Measurements from ENCODE around the gene SYNE3. TPM values are rescaled to one million over a fixed set of nuclear protein-coding genes. Genes with fewer than 3 reads are reported as not detected.

Gene SYNE3
- total RNA-seq, 1 experiment from 2014 or later: 4.0 TPM

DNA sequence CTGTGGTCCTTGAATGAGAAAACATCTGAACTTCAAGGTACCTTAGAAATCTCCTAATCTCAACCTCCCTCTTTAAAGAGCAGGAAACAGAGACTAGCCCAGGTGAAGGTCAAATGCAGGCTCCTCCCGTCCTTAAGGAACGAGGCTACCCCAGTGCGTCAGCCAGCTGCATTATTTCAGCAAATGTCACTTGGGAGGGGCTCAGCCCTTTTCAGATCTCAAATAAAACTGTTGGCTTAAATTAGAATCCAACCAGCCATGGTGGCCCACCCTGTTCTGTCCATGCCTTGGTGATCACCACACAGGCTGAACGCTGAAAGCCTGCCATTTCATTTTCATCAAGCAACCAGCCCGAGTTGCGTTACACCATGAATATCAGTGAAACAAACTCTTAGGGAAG lies 7.0 kb downstream of the SYNE3 start:
- DNase-seq (ENCODE audit: extremely low read depth, low read depth): no peak

DNA sequence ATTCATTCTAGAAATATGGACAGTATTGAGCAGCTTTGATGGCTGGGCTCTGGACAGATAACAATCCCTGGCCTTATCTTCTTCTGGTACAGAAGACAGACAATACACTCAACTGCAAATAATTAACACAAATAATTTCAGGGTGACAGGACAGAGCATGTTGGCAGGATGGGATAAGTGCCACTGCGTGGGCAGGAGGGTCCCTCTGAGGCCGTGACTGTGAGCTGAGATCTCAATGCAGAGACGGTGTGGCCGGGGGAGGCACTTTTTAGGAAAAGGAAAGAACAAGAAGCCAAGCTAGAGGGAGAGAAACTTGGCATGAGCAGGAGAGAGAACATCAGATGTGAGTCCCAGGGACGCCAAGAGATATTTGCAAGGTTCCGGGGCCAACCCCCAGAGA lies 8.1 kb downstream of the SYNE3 start:
- DNase-seq (ENCODE audit: extremely low read depth, low read depth): no peak

DNA sequence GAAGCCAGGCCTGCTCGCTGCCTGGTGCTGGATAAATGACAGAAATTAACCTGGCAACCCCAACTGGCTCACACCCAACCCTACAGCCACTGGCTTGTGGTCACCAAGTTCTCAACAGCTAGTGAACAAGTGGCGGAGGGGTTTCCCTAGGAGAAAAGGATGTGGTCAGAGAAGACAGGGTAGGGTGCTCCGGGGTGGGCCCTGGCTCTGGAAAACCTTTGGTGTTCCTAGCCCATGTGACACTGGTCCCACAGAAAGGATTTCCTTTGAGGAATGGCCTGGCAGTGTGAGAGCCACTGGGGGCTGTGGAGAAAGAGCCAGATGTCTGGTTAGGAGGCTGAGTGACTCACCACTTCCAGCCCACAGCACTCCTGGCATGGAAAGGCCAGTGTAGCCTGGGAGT lies 8.7 kb downstream of the SYNE3 start:
- DNase-seq (ENCODE audit: extremely low read depth, low read depth): no peak

DNA sequence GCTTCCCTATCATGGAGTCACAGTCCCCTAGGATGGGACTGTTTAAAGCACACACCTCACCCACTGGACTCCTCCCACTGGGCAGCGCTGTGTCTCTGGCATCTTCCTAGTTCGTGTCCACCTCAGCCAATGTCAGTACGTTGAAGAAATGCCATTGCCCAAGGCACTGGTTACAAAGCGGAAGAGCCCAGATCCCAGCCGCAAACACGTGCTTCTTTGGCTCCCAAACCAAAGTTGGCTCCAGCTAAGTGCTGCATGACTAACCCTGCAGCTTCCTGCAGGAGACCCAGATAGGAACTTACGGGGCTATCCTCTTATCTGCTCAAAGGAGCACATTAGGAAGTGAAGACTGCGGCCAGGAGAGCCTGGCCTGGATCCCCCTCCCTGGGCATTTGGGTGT lies 9.3 kb downstream of the SYNE3 start:
- no peak for DNase-seq (ENCODE audit: extremely low read depth, low read depth)

DNA sequence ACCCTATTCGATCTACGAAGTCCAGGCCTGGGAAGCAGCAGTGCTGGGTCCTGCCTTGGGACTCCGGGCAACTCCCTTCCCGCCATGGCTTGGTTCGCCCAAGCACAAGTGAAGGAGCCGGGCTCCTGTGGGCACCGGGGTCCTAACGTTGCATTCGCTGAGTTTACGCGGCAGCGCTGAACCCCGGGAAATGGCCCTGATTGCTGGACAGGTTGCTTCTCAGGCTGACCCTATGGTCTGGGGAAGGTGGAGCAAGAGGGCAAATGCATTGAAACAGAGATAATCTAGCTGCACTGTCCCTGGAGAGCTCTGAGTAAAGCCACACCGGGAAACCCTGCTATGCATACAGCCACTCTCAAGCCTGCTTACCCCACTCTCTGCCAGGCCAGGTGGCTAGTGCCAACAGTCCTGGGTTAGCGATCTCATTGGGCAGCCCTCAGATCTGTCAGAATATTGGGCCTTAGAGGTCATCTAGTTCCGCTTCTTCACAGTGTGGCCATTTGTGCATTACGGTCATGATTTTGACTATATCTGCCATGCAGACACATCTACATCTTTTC lies 11.3 kb downstream of the SYNE3 start:
- no peak for DNase-seq (ENCODE audit: extremely low read depth, low read depth)

DNA sequence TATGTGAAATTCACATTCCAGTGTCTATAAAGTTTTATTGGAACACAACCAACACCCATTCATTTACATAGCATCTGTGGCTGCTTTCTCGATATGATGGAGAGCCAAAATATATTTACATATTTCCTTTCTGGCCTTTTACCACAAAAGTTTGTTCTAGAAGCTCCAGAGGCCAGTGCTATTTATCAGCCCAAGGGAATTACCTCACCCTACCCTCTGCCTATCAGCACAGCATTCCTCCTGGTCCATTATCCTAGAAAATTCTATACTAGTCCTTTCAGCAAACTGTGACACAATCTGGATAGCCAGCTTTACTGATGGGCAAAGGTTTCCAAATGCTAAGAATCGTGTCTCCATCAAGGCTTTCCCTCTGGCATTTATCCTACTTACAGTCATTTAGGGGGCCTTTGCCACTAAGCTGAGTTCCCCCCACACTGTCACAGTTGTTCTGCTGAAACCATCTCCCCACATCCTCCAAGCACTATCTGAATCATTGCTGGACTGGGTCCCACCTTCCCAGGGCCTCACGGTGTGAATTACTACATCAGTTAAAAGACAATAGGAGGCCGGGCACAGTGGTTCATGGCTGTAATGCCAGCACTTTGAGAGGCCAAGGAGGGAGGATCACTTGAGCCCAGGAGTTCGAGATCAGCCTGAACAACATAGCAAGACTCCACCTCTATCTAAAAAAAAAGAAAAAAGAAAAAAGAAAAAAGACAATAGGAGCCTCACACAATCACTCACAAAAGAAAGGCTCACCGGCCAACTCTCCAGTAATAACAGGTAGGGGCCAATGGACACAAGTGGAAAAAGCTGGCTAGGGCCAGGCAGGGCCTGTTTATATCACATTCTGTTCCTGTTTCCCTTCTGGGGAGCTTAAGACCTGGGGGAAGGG lies 12.1 kb downstream of the SYNE3 start:
- DNase-seq (ENCODE audit: extremely low read depth, low read depth): no peak

DNA sequence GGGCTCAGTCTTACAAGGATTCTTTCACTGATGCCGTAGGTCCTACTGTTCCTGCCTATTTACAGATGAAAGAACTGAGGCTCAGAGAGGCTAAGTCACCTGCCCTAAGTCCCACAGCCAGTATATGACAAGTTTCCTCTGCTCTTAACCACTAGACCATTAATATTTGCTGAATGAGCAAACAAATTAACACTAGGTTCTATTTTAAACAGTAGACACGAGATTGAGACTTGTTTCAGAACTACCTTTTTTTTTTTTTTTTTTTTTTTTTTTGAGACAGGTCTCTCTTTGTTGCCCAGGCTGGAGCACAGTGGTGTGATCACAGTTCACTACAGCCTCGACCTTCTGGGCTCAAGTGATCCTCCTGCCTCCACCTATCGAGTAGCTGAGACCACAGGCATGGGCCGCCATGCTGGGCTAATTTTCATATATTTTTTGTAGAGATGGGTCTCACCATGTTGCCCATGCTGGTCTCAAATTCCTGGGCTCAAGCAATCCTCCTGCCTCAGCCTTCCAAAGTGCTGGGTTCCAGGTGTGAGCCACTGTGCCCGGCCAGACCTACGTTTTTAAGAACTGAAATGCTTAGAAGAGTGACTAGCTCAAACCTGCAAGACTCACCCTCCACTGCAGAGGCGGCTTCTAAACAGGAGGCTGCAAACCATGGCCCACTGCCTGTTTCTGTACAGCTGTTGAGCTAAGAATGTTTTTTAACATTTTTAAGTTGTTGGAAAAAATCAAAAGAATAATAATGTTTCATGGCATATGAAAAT lies 12.9 kb downstream of the SYNE3 start:
- no peak for DNase-seq (ENCODE audit: extremely low read depth, low read depth)

DNA sequence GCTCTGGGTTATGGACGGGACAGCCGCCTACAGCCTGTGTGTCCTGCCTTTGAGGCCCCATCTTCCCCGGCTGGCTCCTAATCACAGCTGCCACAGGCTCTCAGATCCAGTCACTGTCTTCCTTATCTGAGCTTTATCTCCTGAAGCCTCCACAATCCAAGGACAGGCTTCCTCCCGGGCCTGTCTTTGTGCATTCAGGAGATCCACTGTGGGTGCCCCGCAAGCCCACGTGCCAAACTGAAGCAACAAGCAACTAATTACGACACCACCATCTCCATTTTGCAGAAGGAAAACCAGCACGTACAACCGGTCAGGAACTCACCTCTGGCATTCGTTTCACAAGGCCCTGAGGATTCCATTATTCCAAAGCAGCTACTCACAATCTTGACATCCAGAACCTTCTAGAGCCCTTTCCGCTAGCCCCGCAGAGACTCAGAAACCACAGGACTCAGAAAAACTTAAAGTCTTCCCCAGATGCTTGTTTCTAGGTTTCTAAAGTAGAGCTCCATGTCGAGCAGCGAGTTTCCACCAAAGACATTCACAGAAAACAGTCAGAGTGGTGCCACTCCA lies 14.0 kb downstream of the SYNE3 start:
- no peak for DNase-seq (ENCODE audit: extremely low read depth, low read depth)

DNA sequence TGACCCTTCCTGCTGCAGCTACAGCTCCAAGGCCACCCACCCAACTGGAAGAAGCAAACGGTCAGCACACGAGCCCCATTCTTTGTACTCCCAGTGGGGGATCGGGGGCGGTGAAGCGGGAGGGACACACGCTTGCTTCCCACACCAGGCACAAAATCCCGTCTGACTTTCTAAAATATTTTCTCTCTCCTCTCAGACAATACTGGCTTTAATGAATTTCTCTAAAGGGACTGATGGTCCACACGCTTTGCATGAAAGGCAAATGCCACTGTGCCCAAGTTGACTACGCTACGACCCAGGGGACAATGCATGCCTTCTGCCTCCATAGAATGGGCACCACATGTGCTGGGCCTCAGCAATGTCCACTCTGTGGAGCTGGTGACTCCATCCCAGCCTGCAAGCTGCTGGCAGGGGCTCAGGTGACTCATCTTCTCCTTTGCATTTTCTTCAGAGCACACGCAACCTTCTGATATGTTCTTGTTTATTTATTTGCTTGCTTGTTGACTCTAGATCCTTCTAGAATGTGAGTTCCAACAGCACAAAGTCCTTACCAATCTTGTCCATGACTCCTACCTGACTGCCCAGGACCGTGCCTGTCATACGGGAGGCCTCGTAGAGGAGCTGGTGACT lies 15.6 kb downstream of the SYNE3 start:
- DNase-seq (ENCODE audit: extremely low read depth, low read depth): no peak

DNA sequence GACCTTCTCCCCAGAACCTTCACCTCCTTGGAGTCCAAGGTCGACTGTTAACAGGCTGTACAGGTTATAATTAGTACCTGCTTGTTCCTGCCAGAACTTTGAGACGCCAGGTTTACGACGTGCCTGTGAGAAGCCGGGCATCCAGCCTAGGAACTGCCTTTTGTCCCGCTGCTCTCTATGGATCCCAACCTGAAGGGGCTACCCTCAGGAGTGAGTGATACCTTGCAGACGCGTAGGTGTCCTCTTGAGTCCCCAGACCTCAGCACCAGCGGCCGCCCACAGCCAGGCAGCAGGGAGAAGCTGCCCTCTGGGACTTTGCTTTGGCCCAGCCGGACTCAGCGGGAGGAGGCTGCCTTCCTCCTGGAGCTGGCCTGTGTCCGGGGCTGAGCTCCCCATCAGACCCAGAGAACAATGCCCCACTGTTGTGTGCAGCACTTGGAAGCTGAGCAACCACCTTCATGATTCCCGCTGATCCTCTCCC lies 16.2 kb downstream of the SYNE3 start:
- no peak for DNase-seq (ENCODE audit: extremely low read depth, low read depth)

DNA sequence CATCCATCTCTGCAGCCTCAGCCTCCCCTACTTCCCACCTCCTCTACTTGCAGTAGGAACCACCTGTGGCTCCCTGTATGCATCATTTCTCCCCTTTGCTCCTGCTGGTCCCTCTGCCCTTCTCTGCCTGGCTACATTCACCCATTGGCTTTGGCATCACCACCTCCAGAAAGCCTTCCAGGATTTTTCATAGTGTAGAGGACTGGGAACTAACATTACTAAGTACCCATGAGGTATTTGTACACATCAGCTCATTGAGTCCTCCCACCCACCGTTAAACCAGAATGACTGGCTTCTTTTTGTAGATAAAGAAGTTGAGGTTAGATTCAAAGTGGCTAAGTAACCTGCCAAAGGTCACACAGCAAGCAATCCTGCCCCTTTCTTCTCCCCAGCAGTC lies 17.1 kb downstream of the SYNE3 start:
- no peak for DNase-seq (ENCODE audit: extremely low read depth, low read depth)

DNA sequence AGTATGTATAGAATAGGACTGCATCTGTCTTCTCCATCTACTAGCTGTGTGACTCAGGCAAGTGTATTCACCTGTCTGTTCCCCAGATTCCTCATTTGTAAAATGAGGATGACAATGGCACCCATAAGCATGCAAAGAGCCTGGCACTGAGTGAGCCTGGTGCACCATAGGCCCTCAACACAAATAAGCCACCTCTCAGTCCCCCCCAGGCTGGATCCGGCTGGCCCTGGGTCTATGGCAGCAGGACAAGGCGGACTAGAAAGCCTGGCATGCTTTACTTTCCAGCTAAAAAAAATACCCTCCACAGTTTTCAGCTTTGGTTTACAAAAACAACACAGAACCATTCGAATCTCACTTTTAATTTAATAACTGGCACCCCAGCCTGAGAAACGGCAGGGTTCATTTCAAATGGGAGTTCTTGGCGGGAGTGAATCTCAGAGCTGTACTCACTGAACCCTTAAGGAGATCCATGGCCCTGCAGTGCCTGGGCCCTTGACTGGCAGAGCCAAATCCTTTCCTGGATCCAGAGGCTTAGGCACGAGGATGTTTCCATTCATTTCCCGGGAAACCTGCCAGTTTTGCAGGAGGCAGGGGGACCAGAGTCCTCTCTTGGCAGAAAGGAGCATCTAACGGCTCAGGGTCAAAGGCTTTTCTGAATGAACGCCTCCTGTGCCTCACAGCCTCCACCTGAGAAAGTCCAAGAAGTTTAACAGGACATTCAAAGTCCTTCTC lies 17.7 kb downstream of the SYNE3 start:
- no peak for DNase-seq (ENCODE audit: extremely low read depth, low read depth)

DNA sequence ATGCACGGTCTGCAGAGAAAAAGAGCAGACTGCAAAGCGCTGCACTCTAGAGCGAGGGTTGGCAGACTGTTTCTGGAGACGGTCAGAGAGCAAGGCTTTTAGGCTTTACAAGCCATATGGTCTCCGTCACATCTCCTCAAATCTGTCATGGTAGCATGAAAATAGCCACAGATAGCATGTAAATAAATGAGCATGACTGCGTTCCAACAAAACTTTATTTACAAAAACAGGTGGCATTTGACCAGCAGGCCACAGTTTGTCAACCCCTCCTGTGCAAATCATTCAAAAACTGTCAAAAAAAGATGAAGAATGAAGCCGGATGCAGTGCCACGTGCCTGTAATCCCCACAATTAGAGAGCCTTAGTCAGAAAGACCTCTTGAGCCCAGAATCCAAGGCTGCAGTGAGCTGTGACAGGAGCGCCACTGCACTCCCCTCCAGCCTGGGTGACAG lies 18.9 kb downstream of the SYNE3 start:
- no peak for DNase-seq (ENCODE audit: extremely low read depth, low read depth)

DNA sequence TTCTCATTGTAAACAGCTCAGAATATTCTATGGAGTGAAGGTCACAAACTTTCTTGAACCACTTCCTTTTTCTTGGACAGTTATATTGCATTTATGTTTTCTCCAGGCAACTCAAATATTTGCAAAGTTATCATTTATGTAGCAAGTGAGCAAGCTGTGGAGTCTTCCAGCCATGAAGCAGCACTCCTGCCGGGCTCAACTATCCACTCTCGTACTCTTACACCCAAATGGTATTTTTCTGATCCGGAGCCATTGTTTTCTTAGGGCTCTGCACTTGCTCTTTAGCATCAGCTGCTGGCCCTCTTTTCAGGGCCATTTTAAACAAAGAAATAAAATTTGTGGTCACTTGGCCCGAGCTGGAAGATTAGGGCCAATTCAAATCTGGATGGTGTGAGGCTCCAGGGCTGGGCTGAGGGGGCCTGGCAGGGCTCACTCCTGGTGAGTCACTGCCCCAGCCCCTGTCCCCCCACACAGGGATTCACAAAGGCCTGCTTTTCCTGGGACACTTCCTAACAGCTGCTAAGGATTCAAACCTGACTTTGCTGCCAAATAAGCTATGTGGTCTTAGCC lies 19.7 kb downstream of the SYNE3 start:
- no peak for DNase-seq (ENCODE audit: extremely low read depth, low read depth)

DNA sequence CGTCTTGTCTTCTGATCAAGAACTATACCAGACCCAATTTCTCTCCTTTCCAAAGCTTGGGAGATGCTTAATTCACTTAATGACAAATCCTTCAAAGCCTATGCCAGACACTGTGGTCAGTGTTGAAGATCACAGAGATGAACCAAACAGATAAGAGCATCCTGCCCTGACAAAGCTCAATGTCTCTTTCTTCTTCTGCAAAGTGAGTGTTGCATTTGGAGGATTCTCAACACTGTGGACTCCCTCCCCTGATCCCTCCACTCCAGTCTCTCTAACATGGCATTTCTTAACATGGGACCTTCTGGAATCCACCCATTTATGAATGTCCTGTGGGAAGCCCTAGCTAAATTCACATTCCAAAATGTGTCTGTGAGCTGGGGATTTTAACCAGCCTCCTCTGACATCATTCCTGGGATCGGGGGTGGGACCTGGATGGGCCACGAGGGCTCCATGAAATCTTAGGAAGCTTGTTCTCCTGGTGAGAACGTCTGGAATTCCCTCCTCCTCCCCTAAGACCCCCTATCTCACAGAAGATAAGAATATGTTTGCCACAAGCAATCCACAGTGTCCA lies 20.3 kb downstream of the SYNE3 start:
- no peak for DNase-seq (ENCODE audit: extremely low read depth, low read depth)

DNA sequence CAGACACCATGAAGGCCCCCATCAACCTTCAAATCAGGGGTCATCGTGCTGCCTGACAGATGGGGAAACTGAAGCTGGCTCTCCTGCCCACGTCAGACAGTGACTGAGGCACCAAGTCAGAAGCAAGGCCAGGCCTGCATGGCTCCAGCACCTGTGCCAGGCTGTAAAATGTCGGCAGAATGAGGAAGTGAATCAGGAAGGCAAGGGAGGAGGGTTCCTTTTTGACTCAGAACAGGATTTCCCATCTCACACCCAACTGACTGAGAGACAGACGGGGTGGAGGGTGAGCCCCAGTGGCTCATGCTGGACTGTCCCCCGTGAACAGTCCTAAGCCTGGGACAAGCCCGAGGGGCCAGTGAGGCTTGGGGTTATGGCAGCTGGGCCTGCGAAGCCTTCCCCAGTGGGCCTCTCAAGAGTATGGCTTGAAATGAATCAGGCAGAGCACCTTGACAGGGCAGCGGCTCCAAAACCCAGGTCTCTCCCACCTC lies 20.9 kb downstream of the SYNE3 start:
- no peak for DNase-seq (ENCODE audit: extremely low read depth, low read depth)

DNA sequence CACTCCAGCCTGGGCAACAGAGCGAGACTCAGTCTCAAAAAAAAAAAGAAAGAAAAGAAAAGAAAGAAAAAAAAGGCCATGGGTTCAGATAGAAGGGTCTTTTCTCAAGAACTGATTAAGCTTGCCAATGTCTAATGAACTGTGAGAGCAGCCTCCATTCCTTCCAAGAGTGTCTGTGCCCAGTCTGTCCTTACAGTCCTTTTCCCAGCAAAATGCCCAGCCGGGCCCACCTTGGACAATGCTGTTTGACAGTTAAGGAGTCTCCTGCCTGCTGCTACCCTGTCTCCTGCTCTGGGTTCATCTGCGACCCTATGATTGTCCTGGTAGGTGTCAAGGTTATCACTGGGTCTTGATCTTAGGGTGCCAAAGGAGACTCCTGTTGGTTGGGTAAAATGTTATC lies 21.4 kb downstream of the SYNE3 start:
- DNase-seq (ENCODE audit: extremely low read depth, low read depth): no peak

DNA sequence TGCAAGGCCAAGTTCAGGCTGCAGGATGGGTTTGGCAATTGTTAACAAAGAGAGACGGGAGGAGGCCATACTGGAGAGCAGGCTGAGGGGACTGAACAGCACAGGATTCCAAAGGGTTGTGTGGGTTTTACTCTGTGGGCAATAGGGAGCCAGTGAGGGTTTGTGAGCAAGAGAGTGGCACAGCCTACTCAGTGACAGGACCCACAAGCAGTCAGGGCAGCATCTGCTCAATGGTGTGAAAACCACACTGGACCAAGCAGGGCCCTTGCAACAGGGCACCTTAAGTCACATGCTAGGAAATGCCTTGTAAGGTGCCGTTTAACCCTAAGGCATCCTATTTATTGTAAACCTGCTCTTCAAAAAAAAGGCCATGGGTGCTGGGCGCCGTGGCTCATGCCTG lies 22.0 kb downstream of the SYNE3 start:
- DNase-seq (ENCODE audit: extremely low read depth, low read depth): no peak

DNA sequence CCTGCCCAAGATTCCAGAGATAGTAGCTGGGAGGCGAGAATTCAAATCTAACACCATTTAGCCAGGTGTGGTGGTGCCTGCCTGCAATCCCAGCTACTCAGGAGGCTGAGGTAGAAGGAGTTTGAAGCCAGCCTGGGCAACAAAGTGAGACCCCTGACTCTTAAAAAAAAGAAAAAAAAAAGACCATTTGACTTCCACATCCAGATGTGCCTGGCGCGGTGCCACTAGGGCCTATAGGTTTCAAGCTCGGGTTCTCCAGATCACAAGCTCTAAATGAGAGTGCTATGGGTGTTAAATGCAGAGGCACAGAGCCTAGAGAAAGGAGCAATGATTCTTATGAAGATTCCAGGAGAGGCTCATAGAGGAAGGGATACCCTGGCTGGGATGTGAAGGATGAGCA lies 22.5 kb downstream of the SYNE3 start:
- no peak for DNase-seq (ENCODE audit: extremely low read depth, low read depth)
